HepG2 (cell line): ENCODE data around the gene SEC14L5. TPM values are rescaled to one million over a fixed set of nuclear protein-coding genes. Genes with fewer than 3 reads are reported as not detected.

ENCODE experiments used
- ATAC-seq: fragments of 200-7000 bp; cut with Tn5 transposase; 3 replicates; pipeline ENCODE4 v1.9.1; 2020; ENCODE audit warnings: mild to moderate bottlenecking, moderate library complexity
- BruUV-seq: library from RNA; stranded (reverse); fragments of 400-500 nt; replicated peaks from 2 replicates; lab custom pipeline; 2021; lab: Mats Ljungman, UMichigan
- CTCF ChIA-PET: fragments of 300-600 bp; formaldehyde crosslinking; extraction: SDS; loops from one replicate; lab custom pipeline; 2021; ENCODE audit warnings: low total read pairs, inconsistent platforms, low intra/inter-chr PET ratio; lab: Yijun Ruan, JAX
- POLR2A ChIA-PET: fragments of 350-600 bp; sonication (Branson Sonifier 250); formaldehyde crosslinking; loops from one replicate; lab custom pipeline; 2020; ENCODE audit warnings: antibody characterized with exemption, inconsistent platforms; lab: Yijun Ruan, JAX
- DNase-seq: peaks from one replicate; pipeline ENCODE4 v3.0.0-alpha.2; 2015; ENCODE audit warnings: low spot score
- FAIRE-seq: peaks from 3 replicates; lab custom pipeline; 2011; peaks lifted over from hg19 to GRCh38; lab: Jason Lieb, UNC
- H2AFZ ChIP-seq: one replicate; pipeline ENCODE4 v1.6.1; 2011; ENCODE audit warnings: low read length, inconsistent platforms
- H3K27ac ChIP-seq: fragments of 300-600 bp; 3 replicates; pipeline ENCODE4 v1.8.0; 2011; ENCODE audit warnings: mixed run types, mild to moderate bottlenecking, mixed read lengths, low read length, inconsistent platforms; ENCODE audit not compliant: insufficient read depth; ENCODE audit errors: extremely low read length
- H3K27me3 ChIP-seq, 2 experiments: fragments of 200-600 bp in 1 of 2; 2 replicates in 1 of 2; 3 replicates in 1 of 2; pipeline versions ENCODE4 v1.6.0 to v1.8.0; 2011; ENCODE audit warnings: low read length in 2 of 2, mild to moderate bottlenecking in 2 of 2, moderate library complexity in 2 of 2, inconsistent platforms in 1 of 2; ENCODE audit not compliant: insufficient read depth in 2 of 2, control insufficient read depth in 1 of 2
- H3K36me3 ChIP-seq, 2 experiments: fragments of 200-600 bp in 1 of 2; replicated peaks in 1 of 2; 2 replicates in 1 of 2; 3 replicates in 1 of 2; pipeline versions ENCODE4 v1.5.1 to v1.8.0; 2011; ENCODE audit warnings: low read length in 2 of 2, inconsistent platforms in 1 of 2; ENCODE audit not compliant: insufficient read depth in 2 of 2, control insufficient read depth in 1 of 2
- H3K4me1 ChIP-seq: 2 replicates; pipeline ENCODE4 v1.5.1; 2012; ENCODE audit warnings: low read length, inconsistent platforms; ENCODE audit not compliant: insufficient read depth
- H3K4me2 ChIP-seq: 2 replicates; pipeline ENCODE4 v1.6.0; 2011; ENCODE audit warnings: low read depth, low read length, inconsistent platforms
- H3K4me3 ChIP-seq, 3 experiments: fragments of 200-600 bp in 1 of 3; sonication (generic), shearing (Covaris generic) in 1 of 3; replicated peaks in 1 of 3; 2 replicates each; pipeline ENCODE4 v1.5.1; 2011 to 2016; ENCODE audit warnings: low read length in 3 of 3, inconsistent platforms in 2 of 3, low read depth in 2 of 3, mild to moderate bottlenecking in 2 of 3, control low read depth in 1 of 3, mixed read lengths in 1 of 3; ENCODE audit not compliant: insufficient read depth in 1 of 3
- H3K79me2 ChIP-seq: one replicate; pipeline ENCODE4 v1.6.1; 2011; ENCODE audit warnings: low read length, inconsistent platforms; ENCODE audit not compliant: insufficient read depth
- H3K9ac ChIP-seq: 2 replicates; pipeline ENCODE4 v1.6.0; 2011; ENCODE audit warnings: mild to moderate bottlenecking, low read depth, low read length, inconsistent platforms; ENCODE audit not compliant: insufficient read depth
- H3K9me3 ChIP-seq: 2 replicates; pipeline ENCODE4 v1.5.1; 2012; ENCODE audit warnings: mild to moderate bottlenecking, low read length
- H4K20me1 ChIP-seq: 2 replicates; pipeline ENCODE4 v1.6.0; 2011; ENCODE audit warnings: inconsistent platforms, mild to moderate bottlenecking, low read length, moderate library complexity; ENCODE audit not compliant: insufficient read depth
- ETV5 ChIP-seq: IDR thresholded peaks from 2 replicates; pipeline ENCODE4 v1.6.1; 2018; ENCODE audit warnings: missing biosample characterization, missing genetic modification reagents, inconsistent platforms, borderline replicate concordance
- HOXA3 ChIP-seq: sonication (generic); formaldehyde crosslinking; IDR thresholded peaks from 2 replicates; pipeline ENCODE4 v1.5.0; 2020; ENCODE audit warnings: missing genetic modification reagents
- IKZF4 ChIP-seq: sonication (generic); formaldehyde crosslinking; IDR thresholded peaks from 2 replicates; pipeline ENCODE4 v1.5.1; 2020; ENCODE audit warnings: borderline replicate concordance, mild to moderate bottlenecking, low read depth, missing genetic modification reagents; ENCODE audit errors: not compliant biosample characterization
- MXI1 ChIP-seq: IDR thresholded peaks from 3 replicates; pipeline ENCODE4 v1.6.1; 2012; ENCODE audit warnings: low read depth, low read length, inconsistent platforms, borderline replicate concordance
- NR2F6 ChIP-seq, 2 experiments: IDR thresholded peaks; 2 replicates each; pipeline ENCODE4 v1.6.1; 2016; ENCODE audit warnings: antibody characterized with exemption in 1 of 2, mild to moderate bottlenecking in 1 of 2
- SKI ChIP-seq: fragments of 450-650 bp; IDR thresholded peaks from one replicate; pipeline ENCODE4 v1.6.1; 2018; ENCODE audit warnings: mild to moderate bottlenecking; ENCODE audit not compliant: partially characterized antibody
- SP5 ChIP-seq: IDR thresholded peaks from 2 replicates; pipeline ENCODE4 v1.6.1; 2016; ENCODE audit warnings: low read depth, borderline replicate concordance
- THAP7 ChIP-seq: sonication (generic); formaldehyde crosslinking; IDR thresholded peaks from 2 replicates; pipeline ENCODE4 v1.8.1; 2023; ENCODE audit warnings: mild to moderate bottlenecking, missing genetic modification reagents
- ZFX ChIP-seq: sonication (generic); formaldehyde crosslinking; IDR thresholded peaks from 2 replicates; pipeline ENCODE4 v1.4.0; 2020; ENCODE audit warnings: mild to moderate bottlenecking, low read depth, missing genetic modification reagents, moderate library complexity
- ZNF235 ChIP-seq: sonication (generic); formaldehyde crosslinking; IDR thresholded peaks from 2 replicates; pipeline ENCODE4 v1.8.1; 2023; ENCODE audit warnings: mild to moderate bottlenecking, missing genetic modification reagents, borderline replicate concordance
- ZNF24 ChIP-seq: fragments of 450-650 bp; IDR thresholded peaks from 2 replicates; pipeline ENCODE4 v1.6.1; 2017; ENCODE audit warnings: antibody characterized with exemption, mild to moderate bottlenecking
- ZNF274 ChIP-seq: sonication (generic); formaldehyde crosslinking; IDR thresholded peaks from 2 replicates; pipeline ENCODE4 v1.5.1; 2020; ENCODE audit warnings: mild to moderate bottlenecking, missing genetic modification reagents
- ZNF331 ChIP-seq: sonication (generic); formaldehyde crosslinking; IDR thresholded peaks from 2 replicates; pipeline ENCODE4 v1.4.0; 2020; ENCODE audit warnings: missing genetic modification reagents
- ZNF343 ChIP-seq: sonication (generic); formaldehyde crosslinking; IDR thresholded peaks from 2 replicates; pipeline ENCODE4 v1.4.0; 2020; ENCODE audit warnings: mild to moderate bottlenecking, missing genetic modification reagents
- ZNF597 ChIP-seq: sonication (generic); formaldehyde crosslinking; IDR thresholded peaks from 2 replicates; pipeline ENCODE4 v1.5.0; 2020; ENCODE audit warnings: missing genetic modification reagents
- ZNF879 ChIP-seq: sonication (generic); formaldehyde crosslinking; IDR thresholded peaks from 2 replicates; pipeline ENCODE4 v1.8.1; 2023; ENCODE audit warnings: missing genetic modification reagents
- WGBS: methylation state at CpG from one replicate; pipeline ENCODE4 v1.1.6; 2017; ENCODE audit warnings: low lambda C conversion rate; 5-methylcytosine and 5-hydroxymethylcytosine counted together
- in situ Hi-C: cut with HindIII; loops from 2 replicates; pipeline ENCODE4 v1.10.0; 2017; ENCODE audit warnings: low pct_unique_long_range_greater_than_20kb; ENCODE audit not compliant: extremely low pct_ligation_motif_present
- intact Hi-C: fragments of 100-400 bp; cut with micrococcal nuclease; formaldehyde crosslinking; loops from one replicate; pipeline ENCODE4 v1.10.0; 2022; ENCODE audit not compliant: unreplicated experiment
- polyA plus RNA-seq, 8 experiments: library from polyadenylated mRNA; depleted of rRNA in 3 of 8; stranded (reverse) in 7 of 8; unstranded in 1 of 8; fragments of >200 nt; fragmentation: Illumina TruSeq in 4 of 8; extraction: Trizol in 4 of 8; gene quantifications; 2 replicates each; pipeline versions ENCODE4 v1.2.1 to v1.2.3, GENCODE V29; 2011 to 2016; ENCODE audit warnings: low read depth in 4 of 8, missing spikeins in 1 of 8, mixed read lengths in 1 of 8; ENCODE audit not compliant: insufficient read depth in 1 of 8
- total RNA-seq, 5 experiments: library from RNA; depleted of rRNA; stranded (reverse); fragments of >200 nt; fragmentation: Illumina TruSeq; extraction: Trizol; gene quantifications; 2 replicates each; pipeline ENCODE4 v1.2.3, GENCODE V29; 2016; ENCODE audit warnings: low read depth in 1 of 5

SEC14L5 gene
- total and polyA plus RNA-seq, 2 of the 13 experiments (the other 11 are each of a cell fraction or from before 2014, with no cell fraction given): 0.40 to 0.42 TPM

GRCh38 chr16:5041600-5042133 lies 83.5 kb downstream of the SEC14L5 start:
- FAIRE-seq (no peak), ATAC-seq (no peak; the same call in 2 of the 3 replicates), DNase-seq (no peak)
- H2AFZ ChIP-seq: no peak overlapping the region
- no peak overlapping the region for H3K27ac ChIP-seq
- 36% methylated on average over 12 of the region's 12 CpGs for WGBS
- H3K4me2 ChIP-seq: peak overlapping the region; percentile 65
- ChIA-PET POLR2A (interaction anchor here (1.7 kb wide), 1 partner anchor 8 kb away, joined by 8 read pairs; the partner anchor contains the start of gene NAGPA), CTCF (interaction anchor here (1.1 to 2.0 kb wide), 2 partner anchors 17 to 85 kb away, joined by 3 to 11 read pairs; no protein-coding TSS in a partner anchor)
- H3K79me2 ChIP-seq: no peaks in the 10 kb centered on the region
- peaks cover 0 to 8% of the 10 kb centered on the region in 2 experiments; a peak in 2 of 5 replicates for H3K27me3 ChIP-seq
- no peaks in the 10 kb centered on the region for H4K20me1 ChIP-seq
- in situ Hi-C loops (no loop called here), intact Hi-C loops (loop anchor here (1.0 kb wide), 2 partner anchors 30 to 83 kb away; partner anchors contain the start of gene SEC14L5)
- no peak overlapping the region for H3K9ac ChIP-seq
- H3K9me3 ChIP-seq: no peaks in the 10 kb centered on the region
- H3K36me3 ChIP-seq: no peaks in the 10 kb centered on the region
- BruUV-seq: no TSS peak
- H3K4me3 ChIP-seq: peak overlapping the region in 1 of 3 experiments; percentile 8; a peak in 1 of 6 replicates
- H3K4me1 ChIP-seq: peaks cover 66% of the 10 kb centered on the region
- TF ChIP-seq ZNF343 (no peak), MXI1 (no peak), ZNF274 (CRISPR knock-in tag) (no peak), NR2F6 (IDR thresholded peaks at IDR 0.05) (no peak), NR2F6 (CRISPR knock-in tag; IDR thresholded peaks at IDR 0.05) (no peak), ZNF879 (0 out of 2 replicates have a peak, but pooled peaks have one; percentile 45), ZNF597 (CRISPR knock-in tag) (no peak), IKZF4 (CRISPR knock-in tag) (no peak), ZNF235 (no peak), HOXA3 (peak; percentile 44; the same call in 1 of the 2 replicates), SP5 (CRISPR knock-in tag) (no peak), ZNF24 (no peak), SKI (no peak), ETV5 (no peak), ZFX (CRISPR knock-in tag) (peak; percentile 3; the same call in 1 of the 2 replicates), THAP7 (CRISPR knock-in tag) (no peak), ZNF331 (CRISPR knock-in tag) (no peak)
